Measurements from ENCODE around the gene SLIT2. TPM values are rescaled to one million over a fixed set of nuclear protein-coding genes. Genes with fewer than 3 reads are reported as not detected.

SLIT2 gene
- total RNA-seq, 3 donors from 2014 or later, result 1.2 to 37.3 (median 4.2) TPM

DNA sequence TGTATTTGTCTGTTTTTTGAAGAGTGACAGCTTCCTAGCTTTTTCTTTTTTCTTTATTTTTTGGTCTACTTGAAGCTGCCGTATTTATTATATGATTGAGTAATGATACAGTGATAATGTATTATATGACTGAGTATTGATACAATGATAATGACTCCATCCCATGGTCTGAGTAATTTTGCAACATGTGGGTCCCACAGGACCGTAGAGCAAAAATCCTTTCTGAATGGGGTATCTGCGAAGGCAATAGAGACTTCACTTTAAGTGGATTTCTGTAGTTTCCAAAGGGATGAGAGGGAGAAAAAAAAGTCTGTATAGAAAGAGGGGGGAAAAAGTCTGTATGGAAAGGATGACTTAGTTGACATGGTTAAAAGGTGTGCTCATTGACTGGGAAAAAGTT is 41.0 kb downstream of the SLIT2 start:
- ATAC-seq (no peak), DNase-seq (no peak)
- Histone ChIP-seq H3K9me3 (no peaks in the 10 kb centered on the region), H3K36me3 (ENCODE audit: low read depth) (no peaks in the 10 kb centered on the region), H3K4me1 (ENCODE audit: low read depth) (no peaks in the 10 kb centered on the region), H3K4me3 (no peak overlapping the region)
- TF ChIP-seq, protein P1, sequence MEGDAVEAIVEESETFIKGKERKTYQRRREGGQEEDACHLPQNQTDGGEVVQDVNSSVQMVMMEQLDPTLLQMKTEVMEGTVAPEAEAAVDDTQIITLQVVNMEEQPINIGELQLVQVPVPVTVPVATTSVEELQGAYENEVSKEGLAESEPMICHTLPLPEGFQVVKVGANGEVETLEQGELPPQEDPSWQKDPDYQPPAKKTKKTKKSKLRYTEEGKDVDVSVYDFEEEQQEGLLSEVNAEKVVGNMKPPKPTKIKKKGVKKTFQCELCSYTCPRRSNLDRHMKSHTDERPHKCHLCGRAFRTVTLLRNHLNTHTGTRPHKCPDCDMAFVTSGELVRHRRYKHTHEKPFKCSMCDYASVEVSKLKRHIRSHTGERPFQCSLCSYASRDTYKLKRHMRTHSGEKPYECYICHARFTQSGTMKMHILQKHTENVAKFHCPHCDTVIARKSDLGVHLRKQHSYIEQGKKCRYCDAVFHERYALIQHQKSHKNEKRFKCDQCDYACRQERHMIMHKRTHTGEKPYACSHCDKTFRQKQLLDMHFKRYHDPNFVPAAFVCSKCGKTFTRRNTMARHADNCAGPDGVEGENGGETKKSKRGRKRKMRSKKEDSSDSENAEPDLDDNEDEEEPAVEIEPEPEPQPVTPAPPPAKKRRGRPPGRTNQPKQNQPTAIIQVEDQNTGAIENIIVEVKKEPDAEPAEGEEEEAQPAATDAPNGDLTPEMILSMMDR (IDR thresholded peaks at IDR 0.05), result no peak
- intact Hi-C loops (cut with DNase I, micrococcal nuclease), result no loop called here

GRCh38 chr4:20297261-20297660 is 45.6 kb downstream of the SLIT2 start:
- no peak overlapping the region for H3K4me3 ChIP-seq
- DNase-seq, result no peak
- intact Hi-C loops (cut with DNase I, micrococcal nuclease), result no loop called here
- no peaks in the 10 kb centered on the region for H3K9me3 ChIP-seq
- H3K4me1 ChIP-seq (ENCODE audit: low read depth), result no peaks in the 10 kb centered on the region
- no peaks in the 10 kb centered on the region for H3K36me3 ChIP-seq (ENCODE audit: low read depth)
- TF ChIP-seq, protein P1 (IDR thresholded peaks at IDR 0.05), result no peak
- no peak for ATAC-seq

DNA sequence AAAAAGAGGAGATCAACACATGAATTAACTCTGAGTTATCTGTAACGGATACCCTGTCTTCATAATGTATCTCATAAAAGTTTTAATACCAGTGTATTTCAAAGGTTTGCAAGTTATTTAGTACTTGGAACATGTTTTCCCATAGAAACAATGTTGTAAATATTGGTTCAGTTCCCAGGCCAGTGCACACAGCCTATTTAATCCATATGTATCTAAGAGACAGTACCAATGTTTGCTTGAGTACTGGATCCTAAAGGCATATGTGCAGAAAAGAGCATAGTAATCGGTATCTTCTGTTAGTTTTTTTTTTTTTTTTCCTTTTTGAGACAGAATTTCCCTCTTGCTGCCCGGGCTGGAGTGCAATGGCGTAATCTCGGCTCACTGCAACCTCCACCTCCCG is 46.1 kb downstream of the SLIT2 start:
- no peaks in the 10 kb centered on the region for H3K36me3 ChIP-seq (ENCODE audit: low read depth)
- intact Hi-C loops (cut with DNase I, micrococcal nuclease), result no loop called here
- DNase-seq, result no peak
- ATAC-seq, result no peak
- H3K4me1 ChIP-seq (ENCODE audit: low read depth), result no peaks in the 10 kb centered on the region
- no peak overlapping the region for H3K4me3 ChIP-seq
- TF ChIP-seq, protein P1 (IDR thresholded peaks at IDR 0.05), result no peak
- H3K9me3 ChIP-seq, result no peaks in the 10 kb centered on the region

DNA sequence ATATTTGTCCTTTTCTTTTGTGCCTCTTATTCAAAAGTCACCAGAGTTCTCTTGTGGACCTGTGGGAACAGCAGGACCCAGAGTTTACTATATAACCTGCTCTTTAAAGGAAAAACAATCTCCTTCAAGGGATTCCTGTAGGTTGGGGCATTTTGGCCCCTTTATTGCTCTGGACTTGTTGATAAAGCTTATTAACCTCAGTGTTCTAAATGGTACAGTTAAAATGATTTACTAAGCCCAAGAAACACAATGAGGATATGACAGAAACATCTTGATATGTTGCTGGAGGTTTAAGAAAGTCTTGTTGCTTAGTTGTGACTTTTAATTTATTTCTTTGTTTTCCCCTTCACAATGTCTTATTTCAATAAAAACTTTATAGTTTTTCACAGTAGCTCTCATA is 46.8 kb downstream of the SLIT2 start:
- H3K9me3 ChIP-seq, result no peaks in the 10 kb centered on the region
- intact Hi-C loops (cut with DNase I, micrococcal nuclease), result no loop called here
- H3K4me3 ChIP-seq, result no peak overlapping the region
- no peaks in the 10 kb centered on the region for H3K36me3 ChIP-seq (ENCODE audit: low read depth)
- TF ChIP-seq, protein P1 (IDR thresholded peaks at IDR 0.05), result no peak
- ATAC-seq, result no peak
- H3K4me1 ChIP-seq (ENCODE audit: low read depth), result no peaks in the 10 kb centered on the region
- DNase-seq, result no peak

DNA sequence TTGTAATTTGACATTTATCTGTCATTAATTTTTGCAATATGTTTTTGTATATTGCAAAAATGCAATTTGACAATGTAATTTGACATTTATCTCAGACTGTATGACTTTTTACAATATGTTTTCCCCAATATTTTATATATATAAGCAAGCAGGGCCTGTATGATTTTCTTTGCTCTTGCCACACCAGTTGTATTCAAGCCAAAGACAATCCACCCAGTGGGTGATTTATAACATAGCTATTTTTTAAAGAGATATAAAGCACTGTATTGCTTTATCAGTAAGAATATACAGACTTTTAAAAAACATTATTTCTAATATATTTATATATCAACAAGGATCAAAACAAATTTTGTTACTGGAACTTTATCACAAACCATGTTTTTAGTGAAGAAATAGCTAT is 47.3 kb downstream of the SLIT2 start:
- TF ChIP-seq, protein P1 (IDR thresholded peaks at IDR 0.05), result no peak
- no peaks in the 10 kb centered on the region for H3K9me3 ChIP-seq
- ATAC-seq (no peak), DNase-seq (no peak)
- no peaks in the 10 kb centered on the region for H3K36me3 ChIP-seq (ENCODE audit: low read depth)
- no peak overlapping the region for H3K4me3 ChIP-seq
- intact Hi-C loops (cut with DNase I, micrococcal nuclease), result no loop called here
- no peaks in the 10 kb centered on the region for H3K4me1 ChIP-seq (ENCODE audit: low read depth)

DNA sequence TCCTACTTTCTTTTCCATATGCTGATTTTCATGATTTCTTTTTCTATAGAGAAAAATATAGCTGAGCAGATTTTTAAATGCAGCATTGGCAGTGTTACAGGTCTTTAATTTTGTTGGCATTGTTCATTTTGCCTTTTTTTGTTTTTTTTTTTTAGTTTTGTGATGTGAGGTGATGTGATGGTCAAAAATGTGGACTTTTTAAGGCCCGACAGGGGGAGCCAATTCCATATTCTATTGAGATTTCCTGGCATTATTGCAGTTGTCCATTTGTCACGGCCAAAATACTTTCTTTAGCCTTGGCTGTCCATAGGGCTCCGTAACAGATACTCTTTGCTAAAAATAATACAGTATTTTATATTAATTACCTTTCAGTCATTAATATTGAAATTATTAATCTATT is 47.8 kb downstream of the SLIT2 start:
- no peaks in the 10 kb centered on the region for H3K36me3 ChIP-seq (ENCODE audit: low read depth)
- no peaks in the 10 kb centered on the region for H3K9me3 ChIP-seq
- ATAC-seq (no peak), DNase-seq (no peak)
- no peak overlapping the region for H3K4me3 ChIP-seq
- TF ChIP-seq, protein P1 (IDR thresholded peaks at IDR 0.05), result no peak
- no peaks in the 10 kb centered on the region for H3K4me1 ChIP-seq (ENCODE audit: low read depth)
- intact Hi-C loops (cut with DNase I, micrococcal nuclease), result no loop called here

Measured in mucosa of descending colon (tissue), 3 donors.